HG03196 (cell line): Measurements from ENCODE around the gene ADGRG1.

Experiments used
- ATAC-seq: cut with Tn5 transposase; IDR thresholded peaks from one replicate; pipeline ENCODE4 v1.9.1; 2021; ENCODE audit not compliant: unreplicated experiment

The ADGRG1 gene

DNA sequence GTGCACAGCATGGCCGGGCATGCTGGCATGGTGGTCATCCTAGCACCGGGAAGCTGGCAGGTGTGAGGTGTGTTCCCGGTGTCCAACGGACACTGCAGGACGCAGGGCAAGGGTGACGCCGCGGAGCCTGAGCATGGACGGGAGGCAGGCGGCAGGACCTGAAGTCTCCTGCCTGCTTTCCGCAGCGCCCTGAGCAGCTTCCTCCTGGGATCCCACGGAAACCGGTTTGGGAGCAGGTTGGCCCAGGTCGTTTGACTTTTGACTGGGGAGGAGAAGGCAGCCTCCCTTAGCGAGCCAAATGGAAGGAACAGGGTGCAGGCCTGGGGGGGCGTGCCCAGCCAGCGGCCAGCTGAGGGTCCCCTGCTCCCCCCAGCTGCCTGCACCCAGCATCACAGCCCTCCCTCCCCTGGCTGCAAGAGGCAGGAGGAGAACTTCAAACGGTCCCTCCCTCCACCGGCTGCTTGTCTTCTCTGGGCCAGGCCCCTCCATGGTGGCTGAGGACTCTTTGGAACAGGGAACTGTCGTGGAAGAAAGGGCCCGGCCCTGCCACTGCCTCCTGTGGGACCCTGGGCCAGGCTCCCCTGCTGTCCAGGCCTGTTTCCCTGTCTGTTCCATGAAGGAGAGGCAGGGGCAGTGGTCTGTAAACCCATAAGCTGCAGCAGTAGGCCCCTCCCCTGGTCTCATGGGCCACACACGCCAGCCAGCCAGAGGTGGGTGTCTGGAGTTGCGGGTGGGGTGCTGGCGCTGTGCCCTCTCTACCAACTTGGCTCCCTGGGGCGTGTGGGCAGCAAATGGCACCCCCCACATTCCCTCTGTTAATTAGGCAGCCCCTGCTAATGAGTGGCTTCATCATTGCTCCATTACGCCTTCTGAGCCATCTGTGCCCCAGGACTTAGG is 7.8 kb upstream of the ADGRG1 start:
- no peak for ATAC-seq

GRCh38 chr16:57621521-57622271 is 6.7 kb upstream of the ADGRG1 start:
- ATAC-seq, result no peak

DNA sequence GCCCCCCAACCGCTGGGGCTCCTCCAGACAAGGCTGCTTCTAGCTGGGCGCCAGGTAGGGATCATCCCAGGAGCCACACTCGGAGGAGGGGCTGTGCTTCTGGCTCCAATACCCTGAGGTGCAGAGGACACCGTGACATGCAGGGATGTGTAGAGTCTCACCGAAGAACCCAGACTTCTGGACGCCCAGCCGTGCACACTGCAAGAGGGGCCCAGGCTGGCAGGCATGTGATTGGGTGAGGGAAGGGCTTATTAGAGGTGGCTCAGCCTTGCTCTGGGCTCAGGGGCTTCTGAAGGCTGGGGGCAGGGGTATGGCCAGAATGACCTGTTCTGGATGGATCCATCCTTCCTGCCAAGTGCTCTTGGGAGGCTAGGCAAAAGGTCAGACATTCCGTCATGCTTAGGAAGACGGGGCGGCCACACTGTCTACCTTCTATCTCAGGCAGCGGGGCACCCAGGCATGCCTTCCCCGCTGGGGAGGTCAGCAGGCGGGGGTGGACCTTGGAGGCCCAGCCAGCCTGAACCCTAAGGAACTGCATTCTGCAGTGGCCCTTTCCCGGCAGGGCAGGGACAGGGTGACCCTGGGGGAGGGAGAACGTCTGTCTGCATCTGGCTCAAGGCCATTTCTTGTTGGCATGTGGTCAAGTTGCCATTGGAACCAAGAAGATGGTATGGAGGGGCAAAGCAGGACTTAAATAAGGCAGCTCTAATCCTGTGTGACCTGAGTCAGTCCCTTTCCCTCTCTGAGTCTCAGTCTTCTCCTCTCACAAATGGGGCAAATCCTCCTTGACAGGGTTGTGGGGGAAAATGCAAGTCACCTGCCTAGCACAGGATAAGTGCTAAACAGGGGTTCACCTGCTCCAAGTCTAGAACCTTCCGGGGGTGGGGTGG is 5.8 kb upstream of the ADGRG1 start:
- ATAC-seq, result no peak

GRCh38 chr16:57623251-57624043 is 5.0 kb upstream of the ADGRG1 start:
- ATAC-seq, result no peak

DNA sequence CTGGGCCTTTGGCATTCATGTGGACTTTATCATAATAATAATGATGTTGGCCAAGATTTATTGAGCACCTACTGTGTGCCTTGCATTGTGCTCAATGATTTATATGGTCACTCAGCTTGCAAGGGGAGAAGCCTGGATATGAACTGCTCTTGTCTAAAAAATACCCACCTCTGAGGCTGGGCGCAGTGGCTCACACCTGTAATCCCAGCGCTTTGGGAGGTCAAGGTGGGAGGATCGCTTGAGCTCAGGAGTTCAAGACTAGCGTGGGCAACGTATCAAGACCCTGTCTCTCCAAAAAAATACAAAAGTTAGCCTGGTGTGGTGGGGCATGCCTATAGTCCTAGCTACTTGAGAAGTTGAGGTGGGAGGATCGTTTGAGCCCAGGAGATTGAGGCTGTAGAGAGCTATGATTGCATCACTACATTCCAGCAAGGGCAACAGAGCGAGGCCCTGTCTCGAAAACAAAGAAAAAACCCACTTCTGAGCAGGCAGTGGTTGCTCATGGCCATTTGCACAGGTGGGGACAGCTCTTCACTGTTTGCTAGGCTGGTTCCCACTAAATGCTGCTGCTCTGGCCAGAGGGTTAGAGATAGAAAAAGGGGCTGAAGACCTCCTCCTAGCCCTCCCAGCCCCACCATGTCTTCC is 4.3 kb upstream of the ADGRG1 start:
- no peak for ATAC-seq

DNA sequence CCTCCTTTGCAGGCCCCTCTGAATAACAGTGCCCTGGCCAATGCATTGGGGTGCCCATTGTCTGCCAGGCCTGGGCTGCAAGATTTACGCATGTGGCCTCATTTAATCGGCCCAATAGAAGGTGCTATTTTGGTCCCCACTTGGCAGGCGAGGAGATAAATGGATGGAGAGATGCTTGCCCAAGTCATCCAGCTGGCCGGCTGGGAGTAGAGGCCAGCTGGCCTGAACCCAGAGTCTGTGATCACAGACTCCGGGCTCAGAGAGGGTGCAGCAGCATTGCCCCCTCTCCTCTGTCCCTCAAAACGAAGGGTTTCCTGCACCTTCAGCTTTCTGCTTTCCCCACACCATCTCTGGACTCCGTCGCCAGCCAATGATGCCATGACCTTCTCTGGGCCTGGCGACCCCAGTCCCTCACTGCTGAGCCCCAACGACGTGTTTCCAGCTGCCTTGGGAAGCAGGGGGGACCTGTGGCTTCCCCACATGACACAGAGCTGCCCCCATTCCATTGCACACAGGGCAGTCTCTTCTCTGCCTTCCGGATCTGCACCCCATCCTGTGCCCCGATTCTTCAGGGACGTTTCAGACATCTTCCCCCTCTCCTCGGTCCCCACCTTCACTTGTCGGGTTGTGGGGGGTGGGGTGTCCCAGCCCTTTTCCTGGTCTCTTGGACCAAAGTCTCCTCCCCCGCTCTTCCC is 3.5 kb upstream of the ADGRG1 start:
- no peak for ATAC-seq

GRCh38 chr16:57626420-57627170 is 1.8 kb upstream of the ADGRG1 start:
- ATAC-seq, result no peak

- ATAC-seq, result no peak
These were observed 1.1 kb upstream of the ADGRG1 start for GRCh38 chr16:57627184-57627871.

DNA sequence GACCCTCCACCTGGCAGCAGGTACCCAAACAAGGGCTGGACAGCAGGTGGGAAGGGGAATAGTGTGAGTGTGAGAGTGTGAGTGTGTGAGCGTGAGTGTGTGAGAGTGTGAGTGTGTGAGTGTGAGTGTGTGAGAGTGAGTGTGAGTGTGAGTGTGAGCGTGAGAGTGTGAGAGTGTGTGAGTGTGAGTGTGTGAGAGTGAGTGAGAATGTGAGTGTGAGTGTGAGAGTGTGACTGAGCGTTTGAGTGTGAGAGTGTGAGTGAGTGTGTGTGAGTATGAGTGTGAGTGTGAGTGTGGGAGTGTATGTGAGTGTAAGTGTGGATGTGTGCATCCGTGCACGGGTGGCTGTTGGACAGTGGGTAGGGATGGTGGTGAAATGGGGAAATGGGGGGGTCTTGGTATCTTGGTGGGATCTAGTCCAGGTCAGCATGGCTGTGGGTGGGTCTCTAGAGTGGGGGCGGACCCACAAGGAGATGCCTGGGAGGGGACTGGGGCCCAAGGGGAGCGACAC is 408 bp downstream of the ADGRG1 start:
- no peak for ATAC-seq

- no peak for ATAC-seq
These were observed 1.3 kb downstream of the ADGRG1 start for GRCh38 chr16:57629516-57630406.

- ATAC-seq, result no peak
These were observed 2.0 kb downstream of the ADGRG1 start for GRCh38 chr16:57630407-57630797.

GRCh38 chr16:57630931-57631845 is 2.8 kb downstream of the ADGRG1 start:
- no peak for ATAC-seq

GRCh38 chr16:57632568-57632967 is 4.1 kb downstream of the ADGRG1 start:
- ATAC-seq, result no peak

- ATAC-seq, result no peak
These were observed 5.1 kb downstream of the ADGRG1 start for GRCh38 chr16:57633383-57634064.

DNA sequence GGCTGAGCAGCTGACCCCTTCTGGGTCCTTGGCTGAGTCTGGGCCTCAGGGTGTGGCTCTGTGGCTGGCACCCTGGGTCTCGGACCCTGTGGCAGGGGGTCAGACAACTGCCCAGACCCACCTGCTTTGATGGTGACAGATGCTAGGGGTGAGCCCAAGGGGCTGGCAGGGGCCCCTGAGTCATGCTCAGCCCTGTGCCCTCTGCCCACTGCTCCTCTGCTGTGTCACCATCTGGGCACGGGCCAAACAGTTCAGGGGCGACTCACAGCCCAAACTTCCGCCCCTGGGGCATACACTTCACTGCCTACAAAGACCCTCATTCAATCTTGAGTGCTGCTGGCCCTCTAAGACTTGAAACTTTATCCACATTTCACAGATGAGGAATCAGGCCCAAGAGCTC is 5.7 kb downstream of the ADGRG1 start:
- no peak for ATAC-seq
